Body of pancreas (tissue), 4 donors: ENCODE results near the gene SAP30. TPM values are rescaled to one million over a fixed set of nuclear protein-coding genes. Genes with fewer than 3 reads are reported as not detected.

ENCODE experiments used
- ATAC-seq: fragments of 150-250 bp; one replicate; pipeline ENCODE4 v1.9.1; 2016
- DNase-seq, 4 donors: peaks; one replicate each; pipeline ENCODE4 v3.0.0-alpha.2; 2019
- H3K27ac ChIP-seq, 4 donors: fragments of 200-600 bp; sonication (generic); 1 replicate in 3 of 4; 2 replicates in 1 of 4; pipeline versions ENCODE4 v1.5.1 to v1.6.1; 2016 to 2019; ENCODE audit warnings: mild to moderate bottlenecking in 1 of 4, mixed read lengths in 1 of 4, moderate library complexity in 1 of 4
- H3K27me3 ChIP-seq, 2 donors: fragments of 200-600 bp; sonication (generic); one replicate each; pipeline ENCODE4 v1.6.0; 2016; ENCODE audit warnings: mild to moderate bottlenecking in 1 of 2
- H3K36me3 ChIP-seq, 2 donors: fragments of 200-600 bp; sonication (generic); replicated peaks in 1 of 2; 2 replicates each; pipeline ENCODE4 v1.5.1; 2016; ENCODE audit warnings: low read depth in 2 of 2; ENCODE audit not compliant: insufficient read depth in 1 of 2
- H3K4me1 ChIP-seq: fragments of 200-600 bp; sonication (generic); one replicate; pipeline ENCODE4 v1.6.0; 2016
- H3K4me3 ChIP-seq, 2 donors: fragments of 200-600 bp; sonication (generic); 1 replicate in 1 of 2; 2 replicates in 1 of 2; pipeline ENCODE4 v1.5.1; 2016 to 2019
- H3K9me3 ChIP-seq, 3 donors: fragments of 200-600 bp; sonication (generic); 1 replicate in 2 of 3; 2 replicates in 1 of 3; pipeline ENCODE4 v1.5.1; 2016
- CTCF ChIP-seq, 7 experiments: fragments of 450-650 bp in 4 of 7; fragments of 200-600 bp in 3 of 7; sonication (generic) in 3 of 7; IDR thresholded peaks; one replicate each; pipeline ENCODE4 v1.5.1; 2016 to 2019; ENCODE audit warnings: antibody characterized with exemption in 7 of 7
- POLR2A ChIP-seq, 3 donors: fragments of 450-650 bp; IDR thresholded peaks; one replicate each; pipeline ENCODE4 v1.6.1; 2016; ENCODE audit warnings: antibody characterized with exemption in 3 of 3, mild to moderate bottlenecking in 2 of 3
- WGBS, 2 donors: methylation state at CpG; one replicate each; pipeline ENCODE4 v1.1.5; 2017; 5-methylcytosine and 5-hydroxymethylcytosine counted together
- intact Hi-C: fragments of 100-400 bp; cut with DNase I; formaldehyde crosslinking; loops from one replicate; pipeline ENCODE4 v1.15.1; 2023
- total RNA-seq, 2 donors: library from RNA; depleted of rRNA; stranded (reverse); fragments of >200 nt; gene quantifications; one replicate each; pipeline ENCODE4 v1.1.0, GENCODE V29; 2016

The SAP30 gene
- total RNA-seq, 2 donors from 2014 or later = 10.2 to 10.6 TPM

GRCh38 chr4:173332021-173332487 lies 38.7 kb upstream of the SAP30 start:
- peaks cover 20% of the 10 kb centered on the region for H3K4me1 ChIP-seq
- no peak for ATAC-seq
- no peaks in the 10 kb centered on the region for H3K27me3 ChIP-seq
- no peak overlapping the region for H3K4me3 ChIP-seq
- H3K9me3 ChIP-seq = no peaks in the 10 kb centered on the region
- no peak for DNase-seq
- TF ChIP-seq POLR2A (IDR thresholded peaks at IDR 0.05) (no peak), CTCF (IDR thresholded peaks at IDR 0.05) (no peak)
- WGBS, 2 donors = 52 to 61% methylated on average over 6 of the region's 6 CpGs
- no peaks in the 10 kb centered on the region for H3K36me3 ChIP-seq
- H3K27ac ChIP-seq = peak overlapping the region in 1 of 4 donors; percentile 99
- intact Hi-C loops = no loop called here

- H3K4me3 ChIP-seq = peak overlapping the region; percentile 71 to 72
- no peaks in the 10 kb centered on the region for H3K9me3 ChIP-seq
- intact Hi-C loops = no loop called here
- H3K36me3 ChIP-seq = no peaks in the 10 kb centered on the region
- peaks cover 20% of the 10 kb centered on the region for H3K4me1 ChIP-seq
- TF ChIP-seq CTCF (IDR thresholded peaks at IDR 0.05) = no peak
- no peak for TF ChIP-seq POLR2A (IDR thresholded peaks at IDR 0.05)
- ATAC-seq (no peak), DNase-seq (peak in 1 of 4 donors; percentile 24)
- H3K27ac ChIP-seq = peak overlapping the region; percentile 85 to 99 (median 96)
- WGBS, 2 donors = 6 to 8% methylated on average over 21 of the region's 21 CpGs
- no peaks in the 10 kb centered on the region for H3K27me3 ChIP-seq
These were observed 37.6 kb upstream of the SAP30 start for GRCh38 chr4:173332963-173333657.

- Histone ChIP-seq H3K4me3 (peak overlapping the region; percentile 71 to 72), H3K9me3 (no peaks in the 10 kb centered on the region), H3K36me3 (no peaks in the 10 kb centered on the region), H3K27ac (peak overlapping the region; percentile 85 to 99 (median 96)), H3K27me3 (no peaks in the 10 kb centered on the region), H3K4me1 (peaks cover 20% of the 10 kb centered on the region)
- ATAC-seq (peak; percentile 36), DNase-seq (peak; percentile 58 to 73 (median 62))
- TF ChIP-seq CTCF (IDR thresholded peaks at IDR 0.05) (no peak), POLR2A (IDR thresholded peaks at IDR 0.05) (no peak)
- 0 to 1% methylated on average over 18 to 42 of the region's 53 CpGs for WGBS, 2 donors
- intact Hi-C loops = no loop called here
These were observed 37.1 kb upstream of the SAP30 start for GRCh38 chr4:173333658-173334084.

GRCh38 chr4:173334085-173334890 lies 36.5 kb upstream of the SAP30 start, which contains the start of gene HMGB2:
HMGB2 (minus strand) TSS chr4:173334358; CDS start chr4:173333649, 709 bp downstream.
- peak; percentile 100 for DNase-seq

More at GRCh38 chr4:173334085-173334890, 36.5 kb upstream of the SAP30 start, which contains the start of gene HMGB2:
- peak within 1 kb of the TSS; percentile 85 to 99 (median 96) for H3K27ac ChIP-seq
- WGBS, 2 donors = 0 to 1% methylated on average over 35 to 61 of the region's 61 CpGs
- ATAC-seq = peak; percentile 95
- peak; percentile 83 to 99 (median 98) for TF ChIP-seq POLR2A (IDR thresholded peaks at IDR 0.05)
- TF ChIP-seq CTCF (IDR thresholded peaks at IDR 0.05) = peak in 1 of 7 experiments; percentile 6
- intact Hi-C loops = no loop called here
- H3K36me3 ChIP-seq = no peaks in the 10 kb centered on the region
- no peaks in the 10 kb centered on the region for H3K9me3 ChIP-seq
- H3K27me3 ChIP-seq = no peaks in the 10 kb centered on the region
- peak within 1 kb of the TSS; percentile 80 to 93 for H3K4me3 ChIP-seq
- peaks cover 20% of the 10 kb centered on the region for H3K4me1 ChIP-seq
